Ectodermal cell (in vitro differentiated cells): Measurements from ENCODE around the gene ITPA.
A peak's percentile ranks its signal among the peaks of the same experiment; 100 is the strongest.

Experiments
- H3K27ac ChIP-seq: 2 replicates; pipeline ENCODE4 v1.7.0; 2013; ENCODE audit warnings: mild to moderate bottlenecking, low read depth, low read length; ENCODE audit not compliant: insufficient read depth, poor library complexity, severe bottlenecking
- H3K27me3 ChIP-seq: 2 replicates; pipeline ENCODE4 v1.7.0; 2013; ENCODE audit warnings: mild to moderate bottlenecking, low read length; ENCODE audit not compliant: insufficient read depth, control insufficient read depth, poor library complexity, severe bottlenecking
- H3K36me3 ChIP-seq: one replicate; pipeline ENCODE4 v1.7.0; 2013; ENCODE audit warnings: low read length; ENCODE audit not compliant: control insufficient read depth, insufficient read depth
- H3K4me1 ChIP-seq: one replicate; pipeline ENCODE4 v1.7.0; 2013; ENCODE audit warnings: low read length; ENCODE audit not compliant: control insufficient read depth, insufficient read depth
- H3K4me3 ChIP-seq: 2 replicates; pipeline ENCODE4 v1.7.0; 2013; ENCODE audit warnings: low read depth, low read length, control low read depth; ENCODE audit not compliant: insufficient read depth
- H3K9me3 ChIP-seq: 2 replicates; pipeline ENCODE4 v1.7.0; 2013; ENCODE audit warnings: mild to moderate bottlenecking, low read length, moderate library complexity; ENCODE audit not compliant: control insufficient read depth
- WGBS, 2 experiments: methylation state at CpG; one replicate each; pipeline ENCODE4 v1.1.7; 2013; ENCODE audit warnings: missing lambda C conversion rate in 2 of 2; 5-methylcytosine and 5-hydroxymethylcytosine counted together

ITPA gene

DNA sequence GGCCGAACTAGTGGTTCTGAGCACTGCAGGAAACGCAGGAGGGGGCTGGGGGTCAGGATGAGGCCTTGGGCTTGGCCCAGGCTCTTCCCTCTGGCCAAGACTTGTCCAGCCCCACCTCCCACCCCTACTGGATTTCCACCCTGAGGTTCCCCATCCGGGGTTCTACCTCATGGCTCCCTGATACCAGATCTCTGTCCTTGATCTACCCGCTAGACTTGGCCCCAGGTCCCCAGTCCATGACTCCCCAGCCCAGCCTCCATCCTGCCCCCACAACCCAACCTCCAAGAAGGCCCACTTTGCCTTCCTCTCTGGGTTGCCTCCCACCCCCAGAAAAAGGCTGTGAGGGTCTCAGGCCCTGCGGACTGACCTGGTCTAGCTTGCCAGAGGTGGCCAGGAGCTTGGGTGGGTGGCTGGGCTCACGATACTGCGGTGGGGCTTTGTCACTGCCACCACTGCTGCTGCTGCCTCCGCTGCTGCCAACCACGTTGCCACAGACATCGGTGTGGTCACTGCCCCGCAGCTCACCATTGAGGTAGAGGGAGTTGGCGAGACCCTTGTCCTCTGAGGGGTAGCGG is 42.9 kb upstream of the ITPA start:
- Histone ChIP-seq H3K4me3 (no peak overlapping the region), H3K27me3 (peaks cover 26% of the 10 kb centered on the region), H3K4me1 (peaks cover 2% of the 10 kb centered on the region), H3K9me3 (no peaks in the 10 kb centered on the region), H3K36me3 (no peaks in the 10 kb centered on the region), H3K27ac (no peak overlapping the region)
- 96% methylated on average over 13 of the region's 13 CpGs for WGBS, 2 experiments

DNA sequence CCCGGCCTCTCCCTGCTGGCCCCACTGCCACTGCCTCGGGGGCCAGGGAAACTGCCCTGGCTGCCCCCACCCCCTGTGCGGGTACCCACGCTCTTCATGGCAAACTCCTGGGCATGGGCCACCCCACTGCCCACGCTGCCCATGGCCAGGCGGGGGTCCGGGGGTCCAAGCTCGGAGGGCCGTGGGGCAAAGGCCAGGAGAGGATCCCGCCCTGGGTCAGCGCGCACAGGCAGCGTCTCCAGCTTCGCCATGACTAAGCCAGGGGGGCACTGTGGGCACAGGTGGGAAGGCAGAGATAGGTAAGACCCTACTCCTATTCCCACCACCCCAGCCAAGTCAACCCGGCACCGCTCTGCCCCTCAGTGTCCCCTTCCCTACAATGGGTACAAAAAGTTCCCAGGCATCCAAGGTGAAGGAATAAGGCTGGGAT is 42.4 kb upstream of the ITPA start:
- H3K4me1 ChIP-seq: peaks cover 7% of the 10 kb centered on the region
- H3K27me3 ChIP-seq: peaks cover 26% of the 10 kb centered on the region
- 92 to 93% methylated on average over 16 of the region's 16 CpGs for WGBS, 2 experiments
- no peak overlapping the region for H3K27ac ChIP-seq
- H3K36me3 ChIP-seq: no peaks in the 10 kb centered on the region
- no peaks in the 10 kb centered on the region for H3K9me3 ChIP-seq
- no peak overlapping the region for H3K4me3 ChIP-seq

DNA sequence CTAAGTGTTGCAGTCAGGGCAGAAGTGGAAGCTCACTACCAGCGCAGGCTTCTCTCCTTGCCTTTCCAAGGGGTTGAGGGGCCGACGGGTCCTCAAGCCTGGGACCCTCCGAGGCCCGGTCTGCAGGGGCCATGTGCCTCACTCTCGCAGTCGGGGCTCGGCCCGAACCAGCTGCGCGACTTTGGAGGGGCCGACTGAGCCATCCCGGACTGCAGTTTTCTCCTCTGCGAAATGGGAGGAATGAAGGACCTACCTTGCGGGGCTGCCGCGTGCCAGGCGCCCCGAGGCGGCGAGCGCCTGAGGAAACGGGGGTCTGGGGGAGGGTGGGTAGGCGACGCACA is 41.6 kb upstream of the ITPA start:
- Histone ChIP-seq H3K36me3 (no peaks in the 10 kb centered on the region), H3K9me3 (no peaks in the 10 kb centered on the region), H3K4me3 (no peak overlapping the region), H3K4me1 (peaks cover 15% of the 10 kb centered on the region), H3K27me3 (peaks cover 26% of the 10 kb centered on the region), H3K27ac (no peak overlapping the region)
- WGBS, 2 experiments: 57 to 59% methylated on average over 25 of the region's 25 CpGs

DNA sequence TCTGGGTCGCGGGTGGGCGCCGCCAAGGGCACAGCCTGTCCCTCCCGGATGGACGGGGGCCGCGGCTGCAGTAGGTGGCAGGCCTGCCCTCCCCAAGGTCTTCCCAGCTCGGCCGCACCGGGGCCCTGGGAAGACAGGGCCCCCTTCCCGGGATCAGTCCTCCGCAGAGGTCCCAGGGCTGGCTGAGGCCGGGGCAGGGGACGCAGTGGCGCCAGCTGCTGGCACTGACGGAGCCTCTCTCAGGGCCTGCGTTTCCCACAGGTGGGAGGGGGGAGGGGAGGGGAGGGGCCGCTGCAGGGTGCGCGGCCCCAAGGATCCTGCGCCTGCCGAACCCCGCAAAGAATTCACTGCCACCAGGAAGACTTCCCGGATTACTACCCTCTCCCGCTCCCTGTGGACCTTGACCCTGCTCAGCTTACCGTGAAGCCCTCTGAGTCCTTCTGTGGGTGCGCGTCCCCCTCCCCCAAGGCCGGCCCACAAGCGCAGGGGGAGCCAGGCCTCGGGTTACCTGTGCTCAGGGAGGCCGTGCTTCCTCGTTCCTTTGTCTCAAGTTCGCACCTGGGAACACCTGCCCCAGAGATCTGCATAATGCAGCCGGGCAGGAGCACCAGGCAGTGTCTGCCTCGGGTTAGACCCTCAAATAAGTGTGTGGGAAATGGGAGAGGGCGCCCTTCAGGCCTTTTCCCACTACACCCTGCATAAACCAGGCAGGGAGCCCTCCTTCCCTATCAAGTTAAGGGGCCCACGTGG is 41.0 kb upstream of the ITPA start:
- Histone ChIP-seq H3K9me3 (no peaks in the 10 kb centered on the region), H3K27ac (no peak overlapping the region), H3K27me3 (peaks cover 26% of the 10 kb centered on the region), H3K4me1 (peaks cover 16% of the 10 kb centered on the region), H3K36me3 (no peaks in the 10 kb centered on the region), H3K4me3 (peak overlapping the region; percentile 23)
- 10 to 14% methylated on average over 39 of the region's 39 CpGs for WGBS, 2 experiments

DNA sequence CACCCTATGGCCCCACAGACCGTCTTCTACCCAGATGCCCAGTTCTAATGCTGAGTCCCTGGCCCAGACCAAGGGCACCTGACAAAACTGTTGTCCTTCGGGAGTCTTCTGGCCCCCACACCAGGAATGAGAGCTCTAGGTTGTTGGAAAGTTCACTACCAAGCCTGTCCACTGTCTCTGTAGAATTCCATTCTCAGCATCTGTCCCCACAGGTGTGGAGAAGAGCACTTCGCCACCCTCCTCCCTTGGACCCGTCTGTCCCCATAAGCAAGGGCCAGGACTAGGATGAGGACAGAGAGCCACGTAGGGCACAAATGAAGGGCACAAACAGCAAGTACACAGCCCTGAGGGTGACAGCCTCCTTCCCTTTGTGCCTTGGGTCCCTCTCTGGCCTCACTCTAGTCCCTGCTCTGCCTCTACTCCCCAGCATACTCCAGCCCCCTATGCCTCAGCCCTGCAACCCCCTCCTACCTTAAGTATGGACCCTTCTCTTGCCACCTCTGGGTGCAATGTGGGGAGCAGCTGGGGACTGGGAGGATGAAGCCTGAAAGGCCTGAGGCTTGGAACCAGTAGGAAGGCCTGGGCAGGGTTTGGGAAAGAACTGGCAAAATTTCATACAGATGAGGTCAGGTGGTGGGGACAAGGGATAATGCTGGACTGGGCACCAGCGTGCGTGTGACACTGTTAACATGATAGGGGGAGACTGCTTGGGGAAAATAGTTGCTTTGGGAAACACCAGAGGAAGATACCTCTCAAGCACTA is 40.3 kb upstream of the ITPA start:
- WGBS, 2 experiments: 81 to 86% methylated on average over 7 of the region's 7 CpGs
- Histone ChIP-seq H3K4me1 (peaks cover 16% of the 10 kb centered on the region), H3K27me3 (peaks cover 26% of the 10 kb centered on the region), H3K27ac (no peak overlapping the region), H3K4me3 (peak overlapping the region; percentile 23), H3K36me3 (no peaks in the 10 kb centered on the region), H3K9me3 (no peaks in the 10 kb centered on the region)

DNA sequence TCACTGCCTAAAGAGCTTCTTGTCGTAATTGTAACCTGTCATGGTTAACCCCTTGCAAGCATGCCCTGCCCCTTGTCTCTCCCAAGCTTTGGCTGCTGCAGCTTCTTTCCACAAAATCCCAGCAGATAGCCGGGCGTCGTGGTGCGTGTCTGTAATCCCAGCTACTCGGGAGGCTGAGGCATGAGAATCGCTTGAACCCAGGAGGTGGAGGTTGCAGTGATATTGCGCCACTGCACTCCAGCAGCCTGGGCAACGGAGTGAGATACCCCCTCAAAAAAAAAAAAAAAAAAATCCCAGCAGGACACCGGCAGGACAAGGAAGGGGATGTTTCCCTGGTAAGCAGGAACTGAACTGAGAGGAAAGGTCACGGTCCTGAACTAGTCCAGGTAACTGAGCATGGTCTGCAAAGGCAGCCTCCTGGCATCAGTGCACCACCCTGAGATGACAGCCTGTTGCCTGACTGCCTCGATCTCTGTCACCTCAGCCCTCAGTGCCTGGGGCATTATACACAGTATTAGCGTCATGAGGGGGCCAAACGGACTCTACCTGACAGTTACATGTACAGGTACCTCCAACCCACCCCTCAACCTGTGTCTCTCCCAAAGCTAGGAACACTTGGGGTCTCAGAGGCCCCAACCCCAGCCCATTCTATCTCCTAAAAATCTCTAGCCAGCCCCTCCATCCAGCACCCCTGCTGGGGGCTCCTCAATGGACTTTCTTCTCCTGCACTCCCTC is 37.7 kb upstream of the ITPA start:
- H3K27me3 ChIP-seq: peaks cover 26% of the 10 kb centered on the region

DNA sequence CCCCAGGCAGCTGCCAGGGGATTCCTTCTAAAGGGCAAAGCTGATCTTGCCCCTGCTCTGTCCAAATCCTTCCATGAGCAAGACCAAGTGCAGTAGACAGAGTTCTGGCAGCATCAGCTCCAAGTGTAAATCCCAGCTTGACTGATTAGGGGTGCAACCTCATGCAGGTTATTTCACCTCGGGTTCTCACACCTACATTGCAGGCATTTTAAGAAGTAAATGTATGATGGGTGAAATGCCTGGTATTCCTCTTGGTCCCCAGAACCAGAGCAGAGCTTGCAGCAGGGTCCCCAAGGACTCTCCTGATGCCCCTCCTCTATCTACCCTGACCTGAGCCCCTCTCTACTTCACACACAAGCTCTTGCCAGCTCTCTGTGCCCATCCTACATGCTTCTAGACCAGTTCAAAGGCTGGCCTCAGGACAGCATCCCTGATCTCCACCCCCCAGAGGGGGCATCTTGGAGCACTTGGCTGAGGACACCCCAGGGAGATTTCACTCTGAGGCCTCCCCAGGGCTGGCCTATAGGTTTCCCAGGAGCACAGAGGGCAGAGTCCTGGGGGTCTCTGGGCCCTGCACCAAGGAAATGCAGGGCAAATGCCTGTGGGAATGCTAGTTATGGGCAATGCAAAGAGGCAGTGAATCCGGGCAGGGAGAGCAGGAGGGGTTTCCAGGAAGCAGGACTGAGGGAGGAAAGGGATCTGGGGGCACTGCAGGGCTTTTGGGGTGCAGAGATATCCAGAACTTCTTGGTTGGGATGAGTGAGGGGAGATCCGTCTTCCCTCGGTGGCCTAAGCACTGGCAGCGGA is 37.0 kb upstream of the ITPA start:
- Histone ChIP-seq H3K27me3 (peaks cover 23% of the 10 kb centered on the region), H3K4me3 (peak overlapping the region; percentile 86), H3K4me1 (peaks cover 22% of the 10 kb centered on the region), H3K36me3 (no peaks in the 10 kb centered on the region), H3K27ac (no peak overlapping the region), H3K9me3 (no peaks in the 10 kb centered on the region)
- 41 to 50% methylated on average over 5 of the region's 5 CpGs for WGBS, 2 experiments

More for the DNA sequence above, 37.7 kb upstream of the ITPA start:
- WGBS, 2 experiments: 71 to 77% methylated on average over 14 of the region's 14 CpGs
- peaks cover 22% of the 10 kb centered on the region for H3K4me1 ChIP-seq
- H3K27ac ChIP-seq: no peak overlapping the region
- H3K4me3 ChIP-seq: no peak overlapping the region
- H3K36me3 ChIP-seq: no peaks in the 10 kb centered on the region
- no peaks in the 10 kb centered on the region for H3K9me3 ChIP-seq

DNA sequence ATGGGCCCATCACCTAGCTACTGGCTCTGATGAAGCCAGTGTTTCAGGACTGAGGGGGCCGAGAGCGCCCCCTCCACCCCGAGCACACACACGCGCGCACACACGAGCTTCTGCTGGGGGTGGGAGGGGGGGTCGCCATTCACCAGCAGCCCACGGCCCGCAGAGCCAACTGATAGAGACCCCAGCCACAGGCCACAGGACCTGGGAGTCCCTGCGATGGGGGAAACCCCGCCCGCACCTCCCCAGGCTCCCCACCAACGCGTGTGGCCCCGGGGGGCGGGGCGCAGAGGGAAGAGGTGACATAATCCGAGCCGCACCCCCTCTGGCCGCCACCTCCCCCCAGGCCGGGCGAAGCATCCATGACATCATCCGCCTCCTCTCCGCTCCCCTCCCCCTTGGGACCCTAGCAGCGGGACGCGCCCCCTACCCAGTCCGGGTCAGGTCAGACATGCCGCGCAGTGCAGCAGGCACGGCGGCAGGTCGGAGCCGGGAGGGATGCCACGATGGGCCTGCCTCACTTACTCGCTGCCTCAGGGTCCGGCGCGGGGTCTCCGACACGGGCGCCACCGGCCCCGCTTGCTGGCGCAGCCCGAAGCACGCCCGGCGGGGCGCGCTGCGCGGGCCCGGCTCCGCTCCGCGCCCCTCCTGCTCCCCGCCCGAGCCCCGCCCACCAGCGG is 36.2 kb upstream of the ITPA start, which contains the start of gene LZTS3:
Gene LZTS3, minus strand, starts transcription at position 617 of the 677 bp plus-strand sequence. CDS start 6,386 bp downstream, outside the sequence.
- H3K9me3 ChIP-seq: no peaks in the 10 kb centered on the region
- no peaks in the 10 kb centered on the region for H3K36me3 ChIP-seq
- peak within 1 kb of the TSS; percentile 76 for H3K27ac ChIP-seq
- peaks cover 16% of the 10 kb centered on the region for H3K27me3 ChIP-seq
- peak within 1 kb of the TSS; percentile 86 for H3K4me3 ChIP-seq
- peaks cover 22% of the 10 kb centered on the region for H3K4me1 ChIP-seq
- 0 to 1% methylated on average over 62 of the region's 62 CpGs for WGBS, 2 experiments
